HepG2 (cell line): ENCODE results near the gene ZC3H4. TPM values are rescaled to one million over a fixed set of nuclear protein-coding genes. Genes with fewer than 3 reads are reported as not detected.

Source experiments
- AHR ChIP-seq: IDR thresholded peaks from 2 replicates; pipeline ENCODE4 v1.6.1; 2018; ENCODE audit warnings: missing genetic modification reagents, missing compliant biosample characterization
- GFI1 ChIP-seq: sonication (generic); formaldehyde crosslinking; IDR thresholded peaks from 2 replicates; pipeline ENCODE4 v1.5.0; 2020; ENCODE audit warnings: missing genetic modification reagents, mild to moderate bottlenecking, borderline replicate concordance
- HNF1B ChIP-seq: sonication (generic); formaldehyde crosslinking; IDR thresholded peaks from 2 replicates; pipeline ENCODE4 v1.5.1; 2020; ENCODE audit warnings: mild to moderate bottlenecking, moderate library complexity, missing genetic modification reagents
- HOXA5 ChIP-seq: sonication (generic); formaldehyde crosslinking; IDR thresholded peaks from 2 replicates; pipeline ENCODE4 v1.4.0; 2020; ENCODE audit warnings: missing genetic modification reagents
- KLF15 ChIP-seq: sonication (generic); formaldehyde crosslinking; IDR thresholded peaks from 2 replicates; pipeline ENCODE4 v1.8.1; 2023; ENCODE audit warnings: borderline replicate concordance, mild to moderate bottlenecking, inconsistent platforms, missing genetic modification reagents, mixed read lengths
- KMT2A ChIP-seq: sonication (generic); formaldehyde crosslinking; IDR thresholded peaks from 2 replicates; pipeline ENCODE4 v1.4.0; 2020; ENCODE audit warnings: missing genetic modification reagents
- MAFF ChIP-seq: IDR thresholded peaks from 2 replicates; pipeline ENCODE4 v1.6.1; 2011; ENCODE audit warnings: low read depth, low read length, improper control_type of control experiment
- TCF12 ChIP-seq, 2 experiments: fragments of 450-650 bp in 1 of 2; sonication (generic) in 1 of 2; formaldehyde crosslinking in 1 of 2; IDR thresholded peaks; 2 replicates each; pipeline versions ENCODE4 v1.6.1 to v1.8.0; 2017 to 2022; ENCODE audit warnings: antibody characterized with exemption in 1 of 2, mild to moderate bottlenecking in 1 of 2, missing genetic modification reagents in 1 of 2, moderate library complexity in 1 of 2
- TOPORS ChIP-seq: sonication (generic); formaldehyde crosslinking; IDR thresholded peaks from 2 replicates; pipeline ENCODE4 v1.8.0; 2023; ENCODE audit warnings: mild to moderate bottlenecking, missing genetic modification reagents
- ZFYVE20 ChIP-seq: sonication (generic); formaldehyde crosslinking; IDR thresholded peaks from 2 replicates; pipeline ENCODE4 v1.8.0; 2023; ENCODE audit warnings: low read depth, mild to moderate bottlenecking, moderate library complexity, missing genetic modification reagents, borderline replicate concordance
- ZNF446 ChIP-seq: sonication (generic); formaldehyde crosslinking; IDR thresholded peaks from 2 replicates; pipeline ENCODE4 v1.5.0; 2020; ENCODE audit warnings: mild to moderate bottlenecking, missing genetic modification reagents
- ZNF503 ChIP-seq: sonication (generic); formaldehyde crosslinking; IDR thresholded peaks from 2 replicates; pipeline ENCODE4 v1.4.0; 2020; ENCODE audit warnings: missing genetic modification reagents
- ZNF569 ChIP-seq: sonication (generic); formaldehyde crosslinking; IDR thresholded peaks from 2 replicates; pipeline ENCODE4 v1.5.0; 2020; ENCODE audit warnings: mild to moderate bottlenecking, missing genetic modification reagents, moderate library complexity, borderline replicate concordance
- ZNF724P ChIP-seq: sonication (generic); formaldehyde crosslinking; IDR thresholded peaks from 2 replicates; pipeline ENCODE4 v1.8.0; 2022; ENCODE audit warnings: missing genetic modification reagents, borderline replicate concordance
- ZNF737 ChIP-seq: sonication (generic); formaldehyde crosslinking; IDR thresholded peaks from 2 replicates; pipeline ENCODE4 v1.5.0; 2020; ENCODE audit warnings: missing genetic modification reagents, mild to moderate bottlenecking, borderline replicate concordance
- polyA plus RNA-seq, 8 experiments: library from polyadenylated mRNA; depleted of rRNA in 3 of 8; stranded (reverse) in 7 of 8; unstranded in 1 of 8; fragments of >200 nt; fragmentation: Illumina TruSeq in 4 of 8; extraction: Trizol in 4 of 8; gene quantifications; 2 replicates each; pipeline versions ENCODE4 v1.2.1 to v1.2.3, GENCODE V29; 2011 to 2016; ENCODE audit warnings: low read depth in 4 of 8, missing spikeins in 1 of 8, mixed read lengths in 1 of 8; ENCODE audit not compliant: insufficient read depth in 1 of 8
- total RNA-seq, 5 experiments: library from RNA; depleted of rRNA; stranded (reverse); fragments of >200 nt; fragmentation: Illumina TruSeq; extraction: Trizol; gene quantifications; 2 replicates each; pipeline ENCODE4 v1.2.3, GENCODE V29; 2016; ENCODE audit warnings: low read depth in 1 of 5
- TF ChIP-seq, protein P1 (sequence below): sonication (generic); formaldehyde crosslinking; IDR thresholded peaks from 2 replicates; pipeline ENCODE4 v1.4.0; 2020; ENCODE audit warnings: mild to moderate bottlenecking, missing genetic modification reagents
- TF ChIP-seq, protein P2 (sequence below): sonication (generic); formaldehyde crosslinking; IDR thresholded peaks from 2 replicates; pipeline ENCODE4 v1.4.0; 2020; ENCODE audit warnings: missing genetic modification reagents, mild to moderate bottlenecking, borderline replicate concordance

Gene ZC3H4
- total and polyA plus RNA-seq, 2 of the 13 experiments (the other 11 are each of a cell fraction or from before 2014, with no cell fraction given) = 1.8 to 10.7 TPM

DNA sequence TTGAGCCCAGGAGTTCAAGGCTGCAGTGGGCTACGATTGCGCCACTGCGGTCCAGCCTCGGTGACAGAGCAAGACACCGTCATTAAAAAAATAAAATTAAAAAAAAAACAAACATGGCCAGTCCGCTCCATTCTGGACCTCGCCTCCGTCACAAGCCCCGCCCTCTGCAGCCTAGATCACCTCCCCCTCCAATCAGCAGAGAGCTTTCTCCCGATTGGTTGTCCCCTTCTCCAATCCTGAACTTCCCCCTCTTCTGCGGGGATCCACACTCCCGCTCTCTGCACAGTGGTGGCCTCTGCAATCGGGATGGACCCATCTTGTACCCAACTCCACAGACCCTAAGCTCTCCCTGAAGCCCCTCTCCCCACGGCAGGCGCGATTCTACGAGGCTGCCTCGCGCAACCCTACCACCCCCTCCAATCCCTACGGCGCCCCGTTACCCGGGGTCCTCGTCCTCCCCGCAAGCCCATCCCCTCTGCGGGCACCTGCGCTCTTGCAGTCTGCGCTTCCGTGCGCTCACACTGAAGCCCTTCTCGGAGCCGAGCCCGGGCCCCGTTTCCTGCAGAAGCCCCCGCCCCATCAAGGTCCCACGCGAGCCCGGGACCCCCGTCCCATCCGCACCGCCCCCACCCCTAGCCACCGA, 65.7 kb downstream of the ZC3H4 start (continued):
- TF ChIP-seq KLF15 (CRISPR knock-in tag) (no peak), GFI1 (CRISPR knock-in tag) (no peak), ZNF569 (CRISPR knock-in tag) (no peak), AHR (no peak; the same call in 1 of the 2 replicates), ZNF737 (CRISPR knock-in tag) (no peak), HNF1B (CRISPR knock-in tag) (peak; percentile 42; the same call in 1 of the 2 replicates), TOPORS (CRISPR knock-in tag) (no peak), HOXA5 (CRISPR knock-in tag) (0 out of 2 replicates have a peak, but pooled peaks have one; percentile 38), ZNF503 (CRISPR knock-in tag) (no peak), KMT2A (no peak), ZFYVE20 (no peak), ZNF446 (CRISPR knock-in tag) (peak; percentile 87; the same call in 1 of the 2 replicates), ZNF724P (CRISPR knock-in tag) (0 out of 2 replicates have a peak, but pooled peaks have one; percentile 32), TCF12 (IDR thresholded peaks at IDR 0.05) (no peak), TCF12 (CRISPR knock-in tag; IDR thresholded peaks at IDR 0.05) (no peak), MAFF (no peak)
- TF ChIP-seq, protein P1, sequence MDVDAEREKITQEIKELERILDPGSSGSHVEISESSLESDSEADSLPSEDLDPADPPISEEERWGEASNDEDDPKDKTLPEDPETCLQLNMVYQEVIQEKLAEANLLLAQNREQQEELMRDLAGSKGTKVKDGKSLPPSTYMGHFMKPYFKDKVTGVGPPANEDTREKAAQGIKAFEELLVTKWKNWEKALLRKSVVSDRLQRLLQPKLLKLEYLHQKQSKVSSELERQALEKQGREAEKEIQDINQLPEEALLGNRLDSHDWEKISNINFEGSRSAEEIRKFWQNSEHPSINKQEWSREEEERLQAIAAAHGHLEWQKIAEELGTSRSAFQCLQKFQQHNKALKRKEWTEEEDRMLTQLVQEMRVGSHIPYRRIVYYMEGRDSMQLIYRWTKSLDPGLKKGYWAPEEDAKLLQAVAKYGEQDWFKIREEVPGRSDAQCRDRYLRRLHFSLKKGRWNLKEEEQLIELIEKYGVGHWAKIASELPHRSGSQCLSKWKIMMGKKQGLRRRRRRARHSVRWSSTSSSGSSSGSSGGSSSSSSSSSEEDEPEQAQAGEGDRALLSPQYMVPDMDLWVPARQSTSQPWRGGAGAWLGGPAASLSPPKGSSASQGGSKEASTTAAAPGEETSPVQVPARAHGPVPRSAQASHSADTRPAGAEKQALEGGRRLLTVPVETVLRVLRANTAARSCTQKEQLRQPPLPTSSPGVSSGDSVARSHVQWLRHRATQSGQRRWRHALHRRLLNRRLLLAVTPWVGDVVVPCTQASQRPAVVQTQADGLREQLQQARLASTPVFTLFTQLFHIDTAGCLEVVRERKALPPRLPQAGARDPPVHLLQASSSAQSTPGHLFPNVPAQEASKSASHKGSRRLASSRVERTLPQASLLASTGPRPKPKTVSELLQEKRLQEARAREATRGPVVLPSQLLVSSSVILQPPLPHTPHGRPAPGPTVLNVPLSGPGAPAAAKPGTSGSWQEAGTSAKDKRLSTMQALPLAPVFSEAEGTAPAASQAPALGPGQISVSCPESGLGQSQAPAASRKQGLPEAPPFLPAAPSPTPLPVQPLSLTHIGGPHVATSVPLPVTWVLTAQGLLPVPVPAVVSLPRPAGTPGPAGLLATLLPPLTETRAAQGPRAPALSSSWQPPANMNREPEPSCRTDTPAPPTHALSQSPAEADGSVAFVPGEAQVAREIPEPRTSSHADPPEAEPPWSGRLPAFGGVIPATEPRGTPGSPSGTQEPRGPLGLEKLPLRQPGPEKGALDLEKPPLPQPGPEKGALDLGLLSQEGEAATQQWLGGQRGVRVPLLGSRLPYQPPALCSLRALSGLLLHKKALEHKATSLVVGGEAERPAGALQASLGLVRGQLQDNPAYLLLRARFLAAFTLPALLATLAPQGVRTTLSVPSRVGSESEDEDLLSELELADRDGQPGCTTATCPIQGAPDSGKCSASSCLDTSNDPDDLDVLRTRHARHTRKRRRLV (CRISPR knock-in tag) = no peak
- TF ChIP-seq, protein P2, sequence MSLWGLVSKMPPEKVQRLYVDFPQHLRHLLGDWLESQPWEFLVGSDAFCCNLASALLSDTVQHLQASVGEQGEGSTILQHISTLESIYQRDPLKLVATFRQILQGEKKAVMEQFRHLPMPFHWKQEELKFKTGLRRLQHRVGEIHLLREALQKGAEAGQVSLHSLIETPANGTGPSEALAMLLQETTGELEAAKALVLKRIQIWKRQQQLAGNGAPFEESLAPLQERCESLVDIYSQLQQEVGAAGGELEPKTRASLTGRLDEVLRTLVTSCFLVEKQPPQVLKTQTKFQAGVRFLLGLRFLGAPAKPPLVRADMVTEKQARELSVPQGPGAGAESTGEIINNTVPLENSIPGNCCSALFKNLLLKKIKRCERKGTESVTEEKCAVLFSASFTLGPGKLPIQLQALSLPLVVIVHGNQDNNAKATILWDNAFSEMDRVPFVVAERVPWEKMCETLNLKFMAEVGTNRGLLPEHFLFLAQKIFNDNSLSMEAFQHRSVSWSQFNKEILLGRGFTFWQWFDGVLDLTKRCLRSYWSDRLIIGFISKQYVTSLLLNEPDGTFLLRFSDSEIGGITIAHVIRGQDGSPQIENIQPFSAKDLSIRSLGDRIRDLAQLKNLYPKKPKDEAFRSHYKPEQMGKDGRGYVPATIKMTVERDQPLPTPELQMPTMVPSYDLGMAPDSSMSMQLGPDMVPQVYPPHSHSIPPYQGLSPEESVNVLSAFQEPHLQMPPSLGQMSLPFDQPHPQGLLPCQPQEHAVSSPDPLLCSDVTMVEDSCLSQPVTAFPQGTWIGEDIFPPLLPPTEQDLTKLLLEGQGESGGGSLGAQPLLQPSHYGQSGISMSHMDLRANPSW = no peak
